NCI-H146 treated with DMSO at 0.1 percent for 48 hours (cell line): ENCODE results near the gene OR2C3.
"Not testable (repeated sequence)": the region's sequence is repeated elsewhere in the genome, so short reads cannot be mapped to it uniquely, and the experiment has no call there.

Experiments
- DNase-seq: peaks from one replicate; lab custom pipeline; 2025; ENCODE audit not compliant: unreplicated experiment; lab: John Stamatoyannopoulos, UW

Gene OR2C3

DNA sequence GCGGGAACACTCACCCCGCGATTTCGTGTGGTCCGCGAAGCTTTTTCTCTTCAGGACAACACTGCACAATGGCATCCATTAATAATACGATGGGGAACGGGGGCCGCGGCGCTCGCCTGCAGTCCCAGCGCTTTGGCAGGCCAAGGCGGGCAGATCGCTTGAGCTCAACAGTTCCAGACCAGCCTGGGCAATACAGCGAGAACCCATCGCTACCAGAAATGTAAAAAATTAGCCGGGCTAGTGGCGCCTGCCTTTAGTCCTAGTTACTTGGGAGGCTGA is 17.7 kb downstream of the OR2C3 start:
- no peak for DNase-seq

DNA sequence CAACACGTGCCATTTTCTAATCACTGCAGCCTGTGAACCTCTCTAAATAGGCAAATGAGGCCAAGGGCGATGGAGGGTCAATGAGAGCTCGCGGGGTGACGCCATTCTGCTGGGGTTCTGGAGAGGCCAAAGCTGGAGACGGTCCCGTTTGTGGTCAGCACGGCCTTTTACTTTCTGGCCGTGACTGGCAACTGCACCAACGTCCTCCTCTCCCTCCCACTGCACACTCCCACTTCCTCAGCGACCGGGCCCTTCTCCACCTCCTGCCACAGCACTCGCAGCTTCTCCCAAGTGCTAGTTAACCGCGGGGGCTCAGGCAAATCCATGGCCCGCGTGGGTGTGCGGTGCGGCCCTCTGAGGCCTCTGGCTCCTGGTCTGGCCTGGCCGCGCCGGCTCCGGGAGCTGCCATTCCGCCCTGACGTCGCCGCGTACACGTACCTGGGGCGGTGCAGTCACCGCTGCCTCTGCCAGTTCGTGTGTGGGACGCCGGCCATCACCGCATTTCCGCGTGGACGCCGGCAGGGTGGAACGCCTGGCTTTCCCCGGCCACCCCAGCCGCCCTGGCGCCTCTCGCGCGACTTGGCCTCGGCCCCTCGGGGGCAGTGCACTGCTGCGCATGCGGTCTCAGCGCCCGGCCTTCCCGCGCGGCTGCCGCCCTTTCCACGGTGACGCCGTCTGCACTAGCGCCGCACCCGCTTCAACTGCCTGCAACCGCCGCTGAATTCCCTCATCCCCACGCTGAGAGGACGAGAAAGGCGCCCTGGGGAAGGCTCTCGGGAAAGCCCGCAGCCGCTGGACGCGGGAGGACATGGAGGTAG is 18.2 kb downstream of the OR2C3 start:
- no peak for DNase-seq

DNA sequence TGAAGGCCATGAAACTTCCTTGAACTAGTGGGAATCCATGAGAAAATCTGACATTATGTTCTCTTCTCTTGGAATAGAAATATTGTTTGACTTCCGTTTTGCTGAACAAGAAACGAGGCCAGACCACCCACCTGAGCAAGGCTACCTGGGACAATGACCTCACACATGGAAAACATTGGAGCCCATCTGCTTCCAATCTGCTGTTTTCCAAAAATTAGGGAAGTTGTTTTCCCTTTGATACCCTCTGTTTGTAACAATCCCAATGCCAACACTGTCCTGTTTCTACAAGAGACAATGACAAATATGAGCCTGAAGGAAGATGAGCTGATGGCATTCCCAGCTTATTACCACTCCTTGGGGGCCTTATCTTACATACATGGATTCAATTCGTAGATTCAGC is 29.4 kb downstream of the OR2C3 start:
- DNase-seq, result no peak

DNA sequence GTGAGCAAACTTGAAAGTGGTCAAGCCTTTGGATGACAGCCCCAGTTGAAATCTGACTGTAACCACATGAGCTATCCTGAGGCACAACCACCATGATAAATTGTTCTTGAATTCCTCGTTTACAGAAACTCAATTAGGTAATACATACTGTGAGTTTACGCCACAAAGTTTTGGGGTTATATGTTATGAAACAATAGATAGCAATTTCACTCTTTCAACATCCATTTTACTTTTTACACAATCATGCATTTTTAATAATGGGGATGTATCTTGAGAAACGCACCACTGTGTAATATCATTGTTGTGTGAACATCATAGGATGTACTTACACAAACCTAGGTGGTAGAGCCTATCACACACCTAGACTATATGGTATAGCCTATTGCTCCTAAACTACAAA is 35.4 kb downstream of the OR2C3 start:
- no peak for DNase-seq

DNA sequence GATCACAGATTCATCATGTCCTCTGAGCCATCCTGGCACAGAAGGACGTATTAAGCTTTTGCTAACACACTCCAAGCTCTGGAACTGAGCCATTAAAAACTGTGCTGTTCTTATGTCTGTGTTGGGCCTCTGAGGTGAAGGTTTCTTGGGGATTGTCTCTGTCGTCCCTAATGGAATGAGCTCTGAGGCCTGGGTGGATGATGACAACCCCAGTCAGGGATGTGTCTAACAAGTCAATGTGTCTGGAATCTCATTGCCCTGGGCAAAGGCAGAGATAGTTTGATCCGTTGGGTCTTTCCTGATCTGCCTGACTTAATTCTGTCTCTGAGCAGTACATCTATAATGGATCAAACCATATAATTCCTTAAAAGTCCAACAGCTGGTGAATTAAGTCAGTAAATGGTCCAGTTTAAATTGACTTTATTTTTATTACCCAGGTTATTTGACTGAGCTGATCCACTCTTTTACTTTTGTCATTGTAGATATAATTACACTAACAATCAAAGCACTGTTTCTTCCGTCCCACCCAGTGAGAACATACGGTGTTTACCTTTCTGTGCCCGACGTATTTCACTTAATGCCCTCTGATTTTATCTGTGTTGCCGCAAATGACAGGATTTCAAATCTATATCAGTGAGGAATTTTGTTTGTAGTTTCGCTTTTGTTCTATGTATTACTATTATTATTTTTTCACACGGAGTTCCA is 39.5 kb downstream of the OR2C3 start:
- DNase-seq, result no peak

DNA sequence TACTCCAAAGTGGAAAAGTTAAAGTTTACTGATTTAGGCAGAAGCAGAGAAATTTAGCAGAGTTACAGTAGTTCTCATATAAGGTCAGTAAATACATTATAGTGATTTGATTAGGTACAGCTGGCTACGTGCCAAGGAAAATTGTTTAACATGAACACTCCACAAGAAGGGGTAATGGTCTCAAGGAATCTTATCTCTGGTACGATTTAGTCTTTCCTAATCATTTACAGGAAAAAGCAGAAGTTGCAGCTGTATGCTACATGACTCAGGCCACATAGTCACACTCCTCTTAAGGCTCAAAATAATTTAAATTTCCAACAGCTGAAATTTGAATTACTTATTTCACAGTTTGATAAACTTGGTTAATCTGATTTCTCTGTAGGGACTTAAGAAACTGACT is 41.5 kb downstream of the OR2C3 start:
- DNase-seq, result no peak

DNA sequence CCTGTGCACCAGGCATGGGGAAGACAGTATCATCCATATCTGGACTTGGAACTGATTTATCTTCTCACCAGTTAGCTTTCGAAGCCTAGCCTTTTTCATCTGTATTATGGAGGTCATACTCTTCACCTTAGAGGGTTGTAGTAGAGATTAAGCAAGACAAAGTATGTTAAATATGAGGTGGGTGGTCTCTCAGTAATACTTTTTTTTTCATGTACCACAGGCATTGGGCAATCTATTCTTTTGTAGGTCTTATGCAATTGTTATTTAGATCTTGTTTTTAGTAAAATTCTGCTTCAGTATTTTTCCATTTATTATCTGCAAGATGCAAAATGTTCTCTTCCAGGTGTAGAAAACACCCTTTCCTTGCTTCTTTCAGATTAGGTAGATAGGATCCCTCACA is 43.1 kb downstream of the OR2C3 start:
- DNase-seq, result no peak

DNA sequence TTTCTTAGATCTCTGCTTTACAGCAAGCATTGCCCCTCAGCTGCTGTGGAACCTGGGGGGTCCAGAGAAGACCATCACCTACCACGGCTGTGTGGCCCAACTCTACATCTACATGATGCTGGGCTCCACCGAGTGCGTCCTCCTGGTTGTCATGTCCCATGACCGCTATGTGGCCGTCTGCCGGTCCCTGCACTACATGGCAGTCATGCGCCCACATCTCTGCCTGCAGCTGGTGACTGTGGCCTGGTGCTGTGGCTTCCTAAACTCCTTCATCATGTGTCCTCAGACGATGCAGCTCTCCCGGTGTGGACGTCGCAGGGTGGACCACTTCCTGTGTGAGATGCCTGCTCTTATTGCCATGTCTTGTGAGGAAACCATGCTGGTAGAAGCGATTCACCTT is 44.9 kb downstream of the OR2C3 start:
- DNase-seq, result no peak

DNA sequence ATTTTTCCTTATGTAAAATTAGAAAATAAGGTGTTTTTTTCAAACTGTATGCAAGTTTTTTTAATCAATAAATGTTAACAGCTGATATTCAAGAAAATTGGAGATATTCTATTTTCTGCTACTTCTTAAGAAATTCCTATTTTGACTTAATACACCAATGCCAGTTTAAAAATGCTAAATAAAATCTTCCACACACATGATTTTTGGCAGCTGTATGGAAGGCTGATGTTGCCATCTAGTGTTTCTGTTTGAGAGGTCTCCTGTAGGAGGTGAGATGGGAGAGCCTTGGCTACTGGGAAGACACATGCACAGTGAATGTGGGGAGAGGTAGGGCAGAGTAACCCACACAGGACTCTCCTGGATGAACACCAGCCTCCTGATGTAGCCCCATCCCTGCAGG is 49.2 kb downstream of the OR2C3 start:
- DNase-seq, result no peak

DNA sequence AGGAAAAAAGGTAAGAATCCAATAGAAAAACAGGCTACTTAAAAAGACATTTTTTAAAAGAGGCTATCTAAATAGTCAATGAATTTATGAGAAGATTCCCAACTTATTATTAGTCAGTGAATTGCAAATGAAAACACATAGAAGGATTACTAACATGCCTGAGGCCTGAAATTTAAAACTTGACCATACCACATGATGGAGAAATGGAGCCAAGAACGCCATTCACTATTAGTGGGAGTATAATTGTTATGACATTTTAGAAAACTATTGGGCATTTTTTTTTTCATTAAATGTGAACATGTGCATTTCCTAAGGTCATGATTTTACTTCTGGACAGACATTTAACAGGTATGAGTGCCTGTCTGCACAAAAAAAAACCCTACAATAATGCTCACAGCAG is 53.5 kb downstream of the OR2C3 start:
- DNase-seq, result no peak

DNA sequence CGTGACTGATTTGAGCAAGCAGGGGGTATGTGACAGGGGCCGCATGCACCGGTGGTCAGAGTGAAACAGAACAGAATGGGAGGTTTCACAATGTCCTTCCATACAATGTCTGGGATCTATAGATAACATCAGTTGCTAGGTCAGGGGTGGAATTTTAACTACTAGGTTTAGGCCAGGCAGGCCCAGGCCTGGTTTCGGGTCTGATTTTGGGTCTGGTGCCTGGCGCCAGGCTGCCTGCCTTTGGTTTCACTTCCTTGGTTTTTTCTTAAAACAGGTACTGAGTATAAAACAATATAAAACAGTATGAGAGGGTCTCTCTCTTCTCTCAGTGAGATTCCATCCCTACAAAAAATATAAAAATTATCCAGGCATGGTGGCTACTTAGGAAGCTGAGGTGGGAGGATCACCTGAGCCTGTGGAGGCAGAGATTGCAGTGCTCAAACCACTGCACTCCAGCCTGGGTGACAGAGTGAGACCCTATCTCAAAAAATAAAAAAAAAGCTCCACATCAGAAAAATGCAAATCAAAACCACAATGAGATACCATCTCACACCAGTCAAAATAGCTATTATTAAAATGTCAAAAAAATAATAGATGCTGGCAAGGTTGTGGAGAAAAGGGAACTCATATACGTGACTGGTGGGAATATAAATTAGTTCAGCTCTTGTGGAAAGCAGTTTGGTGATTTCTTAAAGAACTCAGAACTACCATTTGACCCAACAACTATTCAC is 59.7 kb downstream of the OR2C3 start:
- not testable (repeated sequence) for DNase-seq

DNA sequence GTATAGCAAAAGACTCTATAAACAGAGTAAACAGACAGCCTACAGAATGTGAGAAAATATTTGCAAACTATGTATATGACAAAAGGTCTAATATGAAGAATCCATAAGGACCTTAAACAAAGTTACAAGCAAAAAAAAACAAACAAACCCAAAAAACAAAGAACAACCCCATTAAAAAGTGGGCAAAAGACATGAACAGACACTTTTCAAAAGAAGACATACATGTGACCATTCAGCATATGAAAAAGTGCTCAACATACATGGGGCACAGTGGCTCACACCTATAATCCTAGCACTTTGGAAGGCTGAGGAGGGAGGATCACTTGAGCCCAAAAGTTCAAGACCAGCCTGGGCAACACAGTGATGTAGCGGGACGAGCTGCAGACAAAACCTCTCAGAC is 60.4 kb downstream of the OR2C3 start:
- no peak for DNase-seq
